ENCODE data around the gene PRXL2C.
"Not testable (repeated sequence)": the region's sequence is repeated elsewhere in the genome, so short reads cannot be mapped to it uniquely, and the experiment has no call there.

PRXL2C gene

GRCh38 chr9:96655198-96655851 is at the start of gene PRXL2C:
Gene PRXL2C, minus strand, starts transcription at chr9:96655317. Its CDS starts 36 bp downstream, at chr9:96655281.
- peak in 1 of 2 experiments; percentile 55 for DNase-seq

GRCh38 chr9:96700721-96701375 is 45.7 kb upstream of the PRXL2C start:
- DNase-seq, result not testable (repeated sequence)

- no peak for DNase-seq
Observed at GRCh38 chr9:96691326-96691725, 36.2 kb upstream of the PRXL2C start.

GRCh38 chr9:96688745-96689464 is 33.8 kb upstream of the PRXL2C start:
- no peak for DNase-seq

GRCh38 chr9:96688187-96688586 is 33.1 kb upstream of the PRXL2C start:
- no peak for DNase-seq

- DNase-seq, result peak; percentile 18 to 76
Observed at GRCh38 chr9:96686638-96687335, 31.7 kb upstream of the PRXL2C start.

- no peak for DNase-seq
Observed at GRCh38 chr9:96680812-96681499, 25.8 kb upstream of the PRXL2C start.

- no peak for DNase-seq
Observed at GRCh38 chr9:96674906-96675538, 19.9 kb upstream of the PRXL2C start.

GRCh38 chr9:96673786-96674185 is 18.7 kb upstream of the PRXL2C start:
- not testable (repeated sequence) for DNase-seq

- DNase-seq, result no peak
Observed at GRCh38 chr9:96668868-96669534, 13.9 kb upstream of the PRXL2C start.

GRCh38 chr9:96667363-96667728 is 12.2 kb upstream of the PRXL2C start:
- DNase-seq, result no peak

- DNase-seq, result peak in 1 of 2 experiments; percentile 44
Observed at GRCh38 chr9:96666653-96667362, 11.7 kb upstream of the PRXL2C start.

- DNase-seq, result no peak
Observed at GRCh38 chr9:96665789-96666188, 10.7 kb upstream of the PRXL2C start.

- DNase-seq, result no peak
Observed at GRCh38 chr9:96663506-96664120, 8.5 kb upstream of the PRXL2C start.

GRCh38 chr9:96661711-96662110 is 6.6 kb upstream of the PRXL2C start:
- no peak for DNase-seq

- no peak for DNase-seq
Observed at GRCh38 chr9:96660692-96661248, 5.7 kb upstream of the PRXL2C start.

- DNase-seq, result peak; percentile 14 to 49
Observed at GRCh38 chr9:96654450-96655197, 493 bp downstream of the PRXL2C start.

GRCh38 chr9:96651626-96652025 is 3.5 kb downstream of the PRXL2C start:
- DNase-seq, result peak in 1 of 2 experiments; percentile 23

- peak in 1 of 2 experiments; percentile 2 for DNase-seq
Observed at GRCh38 chr9:96649620-96650324, 5.3 kb downstream of the PRXL2C start.
